Skeletal muscle tissue (tissue), 4 donors: Measurements from ENCODE around the gene TCF12. TPM values are rescaled to one million over a fixed set of nuclear protein-coding genes. Genes with fewer than 3 reads are reported as not detected.
A peak's percentile ranks its signal among the peaks of the same experiment; 100 is the strongest.

ENCODE experiments used
- H3K27ac ChIP-seq: one replicate; pipeline ENCODE4 v1.7.0; 2013; ENCODE audit warnings: mild to moderate bottlenecking, low read depth, low read length, inconsistent platforms
- H3K27me3 ChIP-seq, 3 donors: one replicate each; pipeline ENCODE4 v1.7.0; 2013; ENCODE audit warnings: low read length in 3 of 3; ENCODE audit not compliant: control insufficient read depth in 3 of 3, insufficient read depth in 3 of 3
- H3K36me3 ChIP-seq, 3 donors: one replicate each; pipeline ENCODE4 v1.7.0; 2013; ENCODE audit warnings: low read length in 3 of 3; ENCODE audit not compliant: control insufficient read depth in 3 of 3, insufficient read depth in 3 of 3
- H3K4me1 ChIP-seq, 3 donors: one replicate each; pipeline ENCODE4 v1.7.0; 2013; ENCODE audit warnings: low read length in 3 of 3, mild to moderate bottlenecking in 3 of 3; ENCODE audit not compliant: control insufficient read depth in 3 of 3, insufficient read depth in 3 of 3
- H3K4me3 ChIP-seq, 3 donors: one replicate each; pipeline ENCODE4 v1.7.0; 2013; ENCODE audit warnings: low read length in 3 of 3
- H3K9ac ChIP-seq, 3 donors: one replicate each; pipeline ENCODE4 v1.7.0; 2013; ENCODE audit warnings: low read length in 3 of 3, mild to moderate bottlenecking in 3 of 3, moderate library complexity in 2 of 3, low read depth in 1 of 3
- H3K9me3 ChIP-seq, 3 donors: one replicate each; pipeline ENCODE4 v1.7.0; 2013; ENCODE audit warnings: low read length in 3 of 3; ENCODE audit not compliant: control insufficient read depth in 3 of 3
- total RNA-seq: library from RNA; depleted of rRNA; stranded (reverse); fragments of >200 nt; gene quantifications from one replicate; pipeline ENCODE4 v1.2.3, GENCODE V29; 2014
- donor health status: Osteomylitis.

Gene TCF12
- total RNA-seq, 1 donor from 2014 or later = 136 TPM

GRCh38 chr15:57130956-57131355 is 212.5 kb downstream of the TCF12 start:
- Histone ChIP-seq H3K27ac (no peak overlapping the region), H3K9ac (no peak overlapping the region), H3K36me3 (no peaks in the 10 kb centered on the region), H3K27me3 (no peaks in the 10 kb centered on the region), H3K4me1 (peaks cover 5 to 7% (median 7%) of the 10 kb centered on the region in 3 donors), H3K9me3 (no peaks in the 10 kb centered on the region), H3K4me3 (no peak overlapping the region)

GRCh38 chr15:57133127-57133968 is 214.9 kb downstream of the TCF12 start:
- Histone ChIP-seq H3K36me3 (no peaks in the 10 kb centered on the region), H3K4me1 (peaks cover 7 to 9% (median 7%) of the 10 kb centered on the region in 3 donors), H3K27ac (no peak overlapping the region)

GRCh38 chr15:57134071-57134605 is 215.7 kb downstream of the TCF12 start:
- H3K27me3 ChIP-seq = no peaks in the 10 kb centered on the region
- H3K4me1 ChIP-seq = peaks cover 7 to 9% (median 7%) of the 10 kb centered on the region in 3 donors
- H3K27ac ChIP-seq = no peak overlapping the region
- H3K9me3 ChIP-seq = no peaks in the 10 kb centered on the region
- no peak overlapping the region for H3K4me3 ChIP-seq
- H3K36me3 ChIP-seq = no peaks in the 10 kb centered on the region
- H3K9ac ChIP-seq = no peak overlapping the region

More at GRCh38 chr15:57133127-57133968, 214.9 kb downstream of the TCF12 start:
- H3K4me3 ChIP-seq = no peak overlapping the region
- no peaks in the 10 kb centered on the region for H3K9me3 ChIP-seq
- H3K27me3 ChIP-seq = no peaks in the 10 kb centered on the region
- H3K9ac ChIP-seq = no peak overlapping the region

DNA sequence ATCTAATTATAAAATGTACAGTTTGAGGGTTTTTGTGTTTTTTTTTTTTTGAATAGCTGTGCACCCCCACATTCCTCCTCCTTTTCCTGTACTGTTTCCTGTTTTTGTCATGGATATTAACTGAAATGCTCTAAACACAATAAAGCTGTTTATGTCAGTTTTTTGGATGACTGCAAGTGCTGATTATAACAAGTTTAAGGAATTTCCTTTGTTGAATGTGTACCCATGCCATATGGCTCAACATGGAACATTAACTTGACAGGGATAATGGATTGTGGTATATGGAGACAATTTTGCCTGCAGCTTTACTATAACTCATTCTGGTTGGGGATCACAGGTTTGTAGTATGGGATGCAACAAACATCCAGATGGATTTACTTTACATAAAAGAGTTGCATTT is 216.4 kb downstream of the TCF12 start:
- H3K4me3 ChIP-seq = no peak overlapping the region
- H3K27ac ChIP-seq = no peak overlapping the region
- H3K27me3 ChIP-seq = no peaks in the 10 kb centered on the region
- peaks cover 7 to 9% (median 7%) of the 10 kb centered on the region in 3 donors for H3K4me1 ChIP-seq
- H3K36me3 ChIP-seq = no peaks in the 10 kb centered on the region
- H3K9me3 ChIP-seq = no peaks in the 10 kb centered on the region
- H3K9ac ChIP-seq = no peak overlapping the region

GRCh38 chr15:57135800-57136199 is 217.4 kb downstream of the TCF12 start:
- Histone ChIP-seq H3K36me3 (no peaks in the 10 kb centered on the region), H3K27ac (no peak overlapping the region), H3K9ac (no peak overlapping the region), H3K27me3 (no peaks in the 10 kb centered on the region), H3K9me3 (no peaks in the 10 kb centered on the region), H3K4me3 (no peak overlapping the region), H3K4me1 (peaks cover 7 to 9% (median 7%) of the 10 kb centered on the region in 3 donors)

GRCh38 chr15:57138349-57138788 is 219.9 kb downstream of the TCF12 start:
- Histone ChIP-seq H3K4me1 (peaks cover 2 to 9% (median 3%) of the 10 kb centered on the region in 3 donors), H3K4me3 (no peak overlapping the region)

DNA sequence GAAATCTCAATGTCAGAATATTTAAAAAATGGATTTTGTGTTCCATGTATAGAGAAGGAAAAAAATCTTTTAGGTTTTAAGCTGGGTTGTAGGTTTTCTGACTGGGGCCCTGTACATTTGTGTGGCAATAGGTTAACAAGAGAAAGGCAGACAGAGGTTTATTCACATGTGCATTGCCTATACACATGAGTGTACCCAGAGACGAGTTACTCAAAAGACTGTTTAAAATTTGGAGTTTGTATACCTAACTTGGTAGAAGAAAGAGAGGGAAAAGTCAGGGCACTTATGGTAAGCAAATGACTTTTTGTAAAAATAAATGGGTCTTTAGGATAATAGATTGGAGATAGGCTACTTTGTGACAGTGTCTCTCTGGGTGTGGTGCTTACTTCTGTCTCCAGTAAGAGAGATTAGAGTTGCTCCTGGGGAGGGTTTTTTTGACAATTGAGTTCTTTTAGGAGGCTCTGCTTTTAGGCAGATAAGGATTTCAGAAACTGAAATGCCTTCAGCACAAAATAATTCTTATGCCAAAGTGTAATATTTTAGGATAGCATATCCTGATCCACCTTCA is 225.2 kb downstream of the TCF12 start:
- H3K9ac ChIP-seq = no peak overlapping the region
- peaks cover 5 to 10% (median 8%) of the 10 kb centered on the region in 3 donors for H3K4me1 ChIP-seq
- H3K27me3 ChIP-seq = no peaks in the 10 kb centered on the region
- H3K4me3 ChIP-seq = no peak overlapping the region
- H3K36me3 ChIP-seq = no peaks in the 10 kb centered on the region
- no peaks in the 10 kb centered on the region for H3K9me3 ChIP-seq
- H3K27ac ChIP-seq = no peak overlapping the region

More at GRCh38 chr15:57138349-57138788, 219.9 kb downstream of the TCF12 start:
- no peaks in the 10 kb centered on the region for H3K36me3 ChIP-seq
- H3K27ac ChIP-seq = no peak overlapping the region
- H3K9me3 ChIP-seq = no peaks in the 10 kb centered on the region
- no peak overlapping the region for H3K9ac ChIP-seq
- no peaks in the 10 kb centered on the region for H3K27me3 ChIP-seq

- no peak overlapping the region for H3K9ac ChIP-seq
- no peaks in the 10 kb centered on the region for H3K27me3 ChIP-seq
- peaks cover 13 to 16% (median 14%) of the 10 kb centered on the region in 3 donors for H3K4me1 ChIP-seq
- H3K27ac ChIP-seq = no peak overlapping the region
- no peak overlapping the region for H3K4me3 ChIP-seq
- no peaks in the 10 kb centered on the region for H3K36me3 ChIP-seq
- no peaks in the 10 kb centered on the region for H3K9me3 ChIP-seq
Measured at GRCh38 chr15:57144448-57144847, 226.0 kb downstream of the TCF12 start.

GRCh38 chr15:57146506-57147201 is 228.2 kb downstream of the TCF12 start:
- H3K36me3 ChIP-seq = no peaks in the 10 kb centered on the region
- H3K9me3 ChIP-seq = no peaks in the 10 kb centered on the region
- H3K27me3 ChIP-seq = no peaks in the 10 kb centered on the region
- no peak overlapping the region for H3K9ac ChIP-seq
- peak overlapping the region; percentile 44 for H3K27ac ChIP-seq
- H3K4me3 ChIP-seq = peak overlapping the region in 2 of 3 donors; percentile 15 to 61
- peaks cover 13 to 18% (median 14%) of the 10 kb centered on the region in 3 donors for H3K4me1 ChIP-seq
